Measurements from ENCODE around the gene LRWD1.
"Not testable (repeated sequence)": the region's sequence is repeated elsewhere in the genome, so short reads cannot be mapped to it uniquely, and the experiment has no call there.

DNA sequence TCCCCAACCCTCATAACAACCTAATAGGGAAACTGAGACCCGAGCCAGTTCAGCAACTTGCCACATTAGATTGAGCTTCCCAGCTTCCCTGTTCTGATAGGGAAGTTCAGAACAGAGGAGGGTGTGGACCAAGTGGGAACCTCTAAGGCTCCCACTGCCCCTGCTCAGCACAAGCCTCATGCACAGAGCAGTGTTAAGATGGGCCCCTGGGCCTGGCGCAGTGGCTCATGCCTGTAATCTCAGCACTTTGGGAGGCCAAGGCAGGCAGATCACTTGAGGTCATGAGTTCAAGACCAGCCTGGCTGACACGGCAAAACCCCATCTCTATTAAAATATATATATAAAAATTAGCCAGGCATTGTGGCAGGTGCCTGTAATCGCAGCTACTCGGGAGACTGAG lies 32.5 kb downstream of the LRWD1 start:
- TF ChIP-seq, protein P1, sequence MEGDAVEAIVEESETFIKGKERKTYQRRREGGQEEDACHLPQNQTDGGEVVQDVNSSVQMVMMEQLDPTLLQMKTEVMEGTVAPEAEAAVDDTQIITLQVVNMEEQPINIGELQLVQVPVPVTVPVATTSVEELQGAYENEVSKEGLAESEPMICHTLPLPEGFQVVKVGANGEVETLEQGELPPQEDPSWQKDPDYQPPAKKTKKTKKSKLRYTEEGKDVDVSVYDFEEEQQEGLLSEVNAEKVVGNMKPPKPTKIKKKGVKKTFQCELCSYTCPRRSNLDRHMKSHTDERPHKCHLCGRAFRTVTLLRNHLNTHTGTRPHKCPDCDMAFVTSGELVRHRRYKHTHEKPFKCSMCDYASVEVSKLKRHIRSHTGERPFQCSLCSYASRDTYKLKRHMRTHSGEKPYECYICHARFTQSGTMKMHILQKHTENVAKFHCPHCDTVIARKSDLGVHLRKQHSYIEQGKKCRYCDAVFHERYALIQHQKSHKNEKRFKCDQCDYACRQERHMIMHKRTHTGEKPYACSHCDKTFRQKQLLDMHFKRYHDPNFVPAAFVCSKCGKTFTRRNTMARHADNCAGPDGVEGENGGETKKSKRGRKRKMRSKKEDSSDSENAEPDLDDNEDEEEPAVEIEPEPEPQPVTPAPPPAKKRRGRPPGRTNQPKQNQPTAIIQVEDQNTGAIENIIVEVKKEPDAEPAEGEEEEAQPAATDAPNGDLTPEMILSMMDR (conservative IDR thresholded peaks at IDR 0.05; ENCODE audit: low read depth, low read length), result not testable (repeated sequence)
- TF ChIP-seq POLR2A (IDR thresholded peaks at IDR 0.05; ENCODE audit: low read depth, low read length); NFE2L2 (IDR thresholded peaks at IDR 0.05; ENCODE audit: low read depth, low read length); MXI1 (IDR thresholded peaks at IDR 0.05; ENCODE audit: borderline replicate concordance, low read depth, low read length); MAZ (IDR thresholded peaks at IDR 0.05; ENCODE audit: borderline replicate concordance, low read depth, low read length); SMC3 (IDR thresholded peaks at IDR 0.05; ENCODE audit: low read depth, low read length); USF2 (IDR thresholded peaks at IDR 0.05; ENCODE audit: low read depth, low read length); CEBPB (IDR thresholded peaks at IDR 0.05; ENCODE audit: low read depth, low read length); RAD21 (IDR thresholded peaks at IDR 0.05; ENCODE audit: low read length); RCOR1 (IDR thresholded peaks at IDR 0.05; ENCODE audit: insufficient replicate concordance, low read length): not testable (repeated sequence)

Measured in IMR-90 (cell line).